B cell (primary cell): ENCODE measurements around the gene CISH. TPM values are rescaled to one million over a fixed set of nuclear protein-coding genes. Genes with fewer than 3 reads are reported as not detected.

Experiments
- ATAC-seq: fragments of 200-7000 bp; cut with Tn5 transposase; one replicate; pipeline ENCODE4 v1.10.0; 2021; ENCODE audit warnings: low read depth, mild to moderate bottlenecking, moderate number of reproducible peaks, moderate library complexity
- CTCF ChIA-PET: fragments of 350-600 bp; sonication (Branson Sonifier 250); formaldehyde crosslinking; loops from one replicate; lab custom pipeline; 2021; ENCODE audit warnings: antibody characterized with exemption, inconsistent platforms; lab: Charles Lee
- POLR2A ChIA-PET: fragments of 350-600 bp; sonication (Branson Sonifier 250); formaldehyde crosslinking; loops from one replicate; lab custom pipeline; 2021; ENCODE audit warnings: antibody characterized with exemption; lab: Charles Lee
- DNase-seq: peaks from one replicate; pipeline ENCODE4 v3.0.0; 2013
- H2AFZ ChIP-seq: 2 replicates; pipeline ENCODE4 v1.6.1; 2012; ENCODE audit warnings: mild to moderate bottlenecking, low read depth, low read length; ENCODE audit not compliant: insufficient read depth, poor library complexity, severe bottlenecking
- H3K27ac ChIP-seq, 2 donors: 1 replicate in 1 of 2; 2 replicates in 1 of 2; pipeline ENCODE4 v1.5.1; 2012 to 2013; ENCODE audit warnings: low read length in 2 of 2, mild to moderate bottlenecking in 2 of 2, moderate library complexity in 1 of 2
- H3K27me3 ChIP-seq, 4 experiments: fragments of 200-600 bp in 1 of 4; sonication (generic) in 1 of 4; replicated peaks in 1 of 4; 1 replicate in 2 of 4; 2 replicates in 2 of 4; pipeline versions ENCODE4 v1.6.1 to v1.7.0; 2013 to 2016; ENCODE audit warnings: low read length in 3 of 4, mild to moderate bottlenecking in 2 of 4, mixed read lengths in 1 of 4, moderate library complexity in 1 of 4; ENCODE audit not compliant: insufficient read depth in 4 of 4, control insufficient read depth in 3 of 4; ENCODE audit errors: control extremely low read depth in 1 of 4
- H3K36me3 ChIP-seq, 2 experiments: replicated peaks in 1 of 2; 1 replicate in 1 of 2; 2 replicates in 1 of 2; pipeline versions ENCODE4 v1.6.1 to v1.7.1; 2013; ENCODE audit warnings: low read length in 1 of 2; ENCODE audit not compliant: insufficient read depth in 2 of 2, control insufficient read depth in 1 of 2; ENCODE audit errors: control extremely low read depth in 1 of 2, extremely low read depth in 1 of 2
- H3K4me1 ChIP-seq, 2 donors: fragments of 200-600 bp in 1 of 2; sonication (generic) in 1 of 2; 1 replicate in 1 of 2; 2 replicates in 1 of 2; pipeline versions ENCODE4 v1.5.1 to v1.6.1; 2013 to 2017; ENCODE audit warnings: low read length in 2 of 2; ENCODE audit not compliant: control insufficient read depth in 2 of 2, insufficient read depth in 2 of 2
- H3K4me2 ChIP-seq: replicated peaks from 2 replicates; pipeline ENCODE3; 2012; ENCODE audit warnings: mild to moderate bottlenecking, low read depth, low read length; ENCODE audit not compliant: poor library complexity, severe bottlenecking
- H3K4me3 ChIP-seq, 5 experiments: fragments of 200-600 bp in 1 of 5; sonication (generic) in 1 of 5; 1 replicate in 3 of 5; 2 replicates in 2 of 5; pipeline versions ENCODE4 v1.5.1 to v1.7.0; 2011 to 2016; ENCODE audit warnings: low read length in 4 of 5, mild to moderate bottlenecking in 4 of 5, low read depth in 2 of 5, control low read depth in 1 of 5, moderate library complexity in 1 of 5; ENCODE audit not compliant: insufficient read depth in 1 of 5; ENCODE audit errors: control extremely low read depth in 1 of 5, extremely low read depth in 1 of 5
- H3K79me2 ChIP-seq: fragments of 200-600 bp; sonication (generic); one replicate; pipeline ENCODE4 v1.6.0; 2016; ENCODE audit warnings: low read length; ENCODE audit not compliant: control insufficient read depth, insufficient read depth
- H3K9ac ChIP-seq: fragments of 200-600 bp; sonication (generic); 2 replicates; pipeline ENCODE4 v1.6.1; 2017; ENCODE audit warnings: mild to moderate bottlenecking, low read length, moderate library complexity
- H3K9me3 ChIP-seq, 3 donors: one replicate each; pipeline versions ENCODE4 v1.6.1 to v1.7.1; 2013; ENCODE audit warnings: low read length in 2 of 3; ENCODE audit not compliant: control insufficient read depth in 2 of 3, insufficient read depth in 1 of 3; ENCODE audit errors: control extremely low read depth in 1 of 3
- H4K20me1 ChIP-seq: 2 replicates; pipeline ENCODE4 v1.6.0; 2012; ENCODE audit warnings: mild to moderate bottlenecking, low read length; ENCODE audit not compliant: insufficient read depth, control insufficient read depth, poor library complexity, severe bottlenecking
- H3K27ac Mint-ChIP-seq: one replicate; pipeline ENCODE4 v1.8.0; 2021; ENCODE audit warnings: mixed read lengths
- H3K27me3 Mint-ChIP-seq: one replicate; pipeline ENCODE4 v1.8.0; 2021; ENCODE audit warnings: mixed read lengths
- H3K4me1 Mint-ChIP-seq: one replicate; pipeline ENCODE4 v1.8.0; 2021; ENCODE audit warnings: mixed read lengths
- H3K4me3 Mint-ChIP-seq: one replicate; pipeline ENCODE4 v1.8.0; 2021; ENCODE audit warnings: mixed read lengths
- H3K9me3 Mint-ChIP-seq: one replicate; pipeline ENCODE4 v1.8.0; 2022; ENCODE audit warnings: mixed read lengths; ENCODE audit not compliant: insufficient read depth
- CTCF ChIP-seq: fragments of 200-600 bp; IDR thresholded peaks from one replicate; pipeline ENCODE4 v1.8.0; 2022; ENCODE audit warnings: antibody characterized with exemption, mild to moderate bottlenecking
- EZH2 ChIP-seq: IDR thresholded peaks from 2 replicates; pipeline ENCODE4 v1.6.1; 2012; ENCODE audit warnings: borderline replicate concordance, low read depth, mild to moderate bottlenecking, moderate library complexity, low read length; ENCODE audit not compliant: insufficient read depth, poor library complexity, severe bottlenecking
- WGBS: methylation state at CpG from one replicate; pipeline ENCODE4 v1.1.5; 2013; ENCODE audit warnings: missing lambda C conversion rate; ENCODE audit not compliant: insufficient coverage; 5-methylcytosine and 5-hydroxymethylcytosine counted together
- intact Hi-C: fragments of 100-400 bp; cut with micrococcal nuclease; formaldehyde crosslinking; loops from one replicate; pipeline ENCODE4 v1.10.0; 2022
- polyA plus RNA-seq: library from polyadenylated mRNA; depleted of rRNA; stranded (reverse); fragments of >200 nt; gene quantifications from 2 replicates; pipeline ENCODE4 v1.2.3, GENCODE V29; 2012
- total RNA-seq, 2 donors: library from RNA; stranded (reverse); fragments of 120-200 nt in 1 of 2; gene quantifications; 1 replicate in 1 of 2; 2 replicates in 1 of 2; pipeline versions ENCODE4 v1.2.3 to v1.2.4, GENCODE V29; 2013 to 2022

The CISH gene
- total and polyA plus RNA-seq, 2 donors (not counting 1 experiment from before 2014, with no cell fraction given), result 2.3 to 3.5 TPM

- 84% methylated on average over 3 of the region's 4 CpGs for WGBS
- CTCF ChIA-PET, result interaction anchor here (1.0 to 11.1 kb wide), 4 partner anchors 16 to 46 kb away, joined by 3 to 204 read pairs (median 60); partner anchors contain the start of genes CISH, HEMK1 and MAPKAPK3
- no peaks in the 10 kb centered on the region for H3K9me3 ChIP-seq
- H3K9me3 Mint-ChIP-seq, result no peaks in the 10 kb centered on the region
- no peaks in the 10 kb centered on the region for H3K79me2 ChIP-seq
- POLR2A ChIA-PET, result interaction anchor here (2.5 to 3.5 kb wide), 2 partner anchors 20 to 23 kb away, joined by 17 to 21 read pairs; partner anchors contain the start of genes CISH and HEMK1
- peaks cover 29% of the 10 kb centered on the region for H3K4me1 Mint-ChIP-seq
- no peak for TF ChIP-seq CTCF
- TF ChIP-seq EZH2, result no peak
- H3K27me3 Mint-ChIP-seq, result no peaks in the 10 kb centered on the region
- no peak overlapping the region for H3K27ac ChIP-seq
- ATAC-seq (no peak), DNase-seq (no peak)
- H3K4me1 ChIP-seq, result peaks cover 18 to 43% of the 10 kb centered on the region in 2 donors
- H3K27me3 ChIP-seq, result no peaks in the 10 kb centered on the region
- H4K20me1 ChIP-seq, result no peaks in the 10 kb centered on the region
- H3K4me2 ChIP-seq, result no peak overlapping the region
- H3K4me3 ChIP-seq, result no peak overlapping the region
- no peak overlapping the region for H3K9ac ChIP-seq
- H2AFZ ChIP-seq, result no peak overlapping the region
- intact Hi-C loops, result no loop called here
- H3K27ac Mint-ChIP-seq, result peak overlapping the region; percentile 50
- H3K4me3 Mint-ChIP-seq, result no peak overlapping the region
- H3K36me3 ChIP-seq, result no peaks in the 10 kb centered on the region
Observed at GRCh38 chr3:50588759-50589433, 22.7 kb downstream of the CISH start.
